ENCODE data around the gene ARMH1.

DNA sequence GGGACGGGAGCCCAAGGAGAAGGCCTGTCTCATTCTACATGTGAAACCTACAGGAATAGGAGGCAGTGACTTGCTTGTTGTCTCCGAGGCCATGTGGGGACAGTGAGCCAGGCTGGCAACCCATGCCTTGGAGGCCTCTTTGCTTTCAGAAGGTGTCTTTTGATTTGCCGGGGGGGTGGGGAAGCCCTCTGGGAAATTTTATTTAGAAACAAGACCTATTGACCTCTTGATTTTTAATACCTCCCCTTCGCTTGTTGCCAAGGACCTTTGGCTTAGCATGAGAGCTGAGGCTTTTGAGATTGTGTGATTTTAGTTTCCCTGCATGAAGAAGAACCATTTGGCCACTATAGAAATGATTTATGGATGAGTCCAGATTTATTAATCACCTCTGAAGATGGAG, 4.1 kb downstream of the ARMH1 start:
- TF ChIP-seq POLR2A (IDR thresholded peaks at IDR 0.05) (no peak), POLR2AphosphoS5 (IDR thresholded peaks at IDR 0.05) (no peak), EP300 (IDR thresholded peaks at IDR 0.05) (no peak)
- TF ChIP-seq, protein P1, sequence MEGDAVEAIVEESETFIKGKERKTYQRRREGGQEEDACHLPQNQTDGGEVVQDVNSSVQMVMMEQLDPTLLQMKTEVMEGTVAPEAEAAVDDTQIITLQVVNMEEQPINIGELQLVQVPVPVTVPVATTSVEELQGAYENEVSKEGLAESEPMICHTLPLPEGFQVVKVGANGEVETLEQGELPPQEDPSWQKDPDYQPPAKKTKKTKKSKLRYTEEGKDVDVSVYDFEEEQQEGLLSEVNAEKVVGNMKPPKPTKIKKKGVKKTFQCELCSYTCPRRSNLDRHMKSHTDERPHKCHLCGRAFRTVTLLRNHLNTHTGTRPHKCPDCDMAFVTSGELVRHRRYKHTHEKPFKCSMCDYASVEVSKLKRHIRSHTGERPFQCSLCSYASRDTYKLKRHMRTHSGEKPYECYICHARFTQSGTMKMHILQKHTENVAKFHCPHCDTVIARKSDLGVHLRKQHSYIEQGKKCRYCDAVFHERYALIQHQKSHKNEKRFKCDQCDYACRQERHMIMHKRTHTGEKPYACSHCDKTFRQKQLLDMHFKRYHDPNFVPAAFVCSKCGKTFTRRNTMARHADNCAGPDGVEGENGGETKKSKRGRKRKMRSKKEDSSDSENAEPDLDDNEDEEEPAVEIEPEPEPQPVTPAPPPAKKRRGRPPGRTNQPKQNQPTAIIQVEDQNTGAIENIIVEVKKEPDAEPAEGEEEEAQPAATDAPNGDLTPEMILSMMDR (IDR thresholded peaks at IDR 0.05): no peak
